ENCODE results near the gene AP3S2. TPM values are rescaled to one million over a fixed set of nuclear protein-coding genes. Genes with fewer than 3 reads are reported as not detected.

AP3S2 gene
- total RNA-seq, 1 experiment from 2014 or later, result 35.7 TPM

DNA sequence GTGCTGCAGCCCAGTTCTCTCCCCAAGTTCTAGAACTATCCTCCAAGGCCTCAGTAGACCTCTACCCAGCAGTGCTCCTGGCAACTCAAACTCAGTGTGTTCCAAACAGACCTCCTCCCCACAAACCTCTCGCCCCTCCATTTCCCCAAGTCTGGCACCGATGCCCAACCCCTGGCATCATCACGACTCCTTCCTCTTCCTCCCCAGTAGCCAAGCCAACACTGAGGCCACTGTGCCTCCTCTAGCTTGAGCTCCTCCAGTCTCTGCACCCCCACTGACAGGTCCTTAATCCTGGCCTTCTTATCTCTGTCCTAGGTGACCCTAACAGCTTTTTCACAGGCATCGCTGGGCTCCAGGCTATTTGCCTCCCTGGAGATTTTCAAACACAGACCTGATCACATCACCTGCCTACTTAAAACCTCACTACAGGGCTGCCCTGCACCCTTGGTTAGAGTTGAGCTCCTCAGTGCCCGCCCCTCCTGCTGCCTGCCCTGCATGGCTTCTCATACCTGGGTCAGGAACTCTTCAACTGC is 12.1 kb upstream of the AP3S2 start (continued):
- TF ChIP-seq, protein P1, sequence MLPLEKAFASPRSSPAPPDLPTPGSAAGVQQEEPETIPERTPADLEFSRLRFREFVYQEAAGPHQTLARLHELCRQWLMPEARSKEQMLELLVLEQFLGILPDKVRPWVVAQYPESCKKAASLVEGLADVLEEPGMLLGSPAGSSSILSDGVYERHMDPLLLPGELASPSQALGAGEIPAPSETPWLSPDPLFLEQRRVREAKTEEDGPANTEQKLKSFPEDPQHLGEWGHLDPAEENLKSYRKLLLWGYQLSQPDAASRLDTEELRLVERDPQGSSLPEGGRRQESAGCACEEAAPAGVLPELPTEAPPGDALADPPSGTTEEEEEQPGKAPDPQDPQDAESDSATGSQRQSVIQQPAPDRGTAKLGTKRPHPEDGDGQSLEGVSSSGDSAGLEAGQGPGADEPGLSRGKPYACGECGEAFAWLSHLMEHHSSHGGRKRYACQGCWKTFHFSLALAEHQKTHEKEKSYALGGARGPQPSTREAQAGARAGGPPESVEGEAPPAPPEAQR (CRISPR knock-in tag; IDR thresholded peaks at IDR 0.05), result no peak

DNA sequence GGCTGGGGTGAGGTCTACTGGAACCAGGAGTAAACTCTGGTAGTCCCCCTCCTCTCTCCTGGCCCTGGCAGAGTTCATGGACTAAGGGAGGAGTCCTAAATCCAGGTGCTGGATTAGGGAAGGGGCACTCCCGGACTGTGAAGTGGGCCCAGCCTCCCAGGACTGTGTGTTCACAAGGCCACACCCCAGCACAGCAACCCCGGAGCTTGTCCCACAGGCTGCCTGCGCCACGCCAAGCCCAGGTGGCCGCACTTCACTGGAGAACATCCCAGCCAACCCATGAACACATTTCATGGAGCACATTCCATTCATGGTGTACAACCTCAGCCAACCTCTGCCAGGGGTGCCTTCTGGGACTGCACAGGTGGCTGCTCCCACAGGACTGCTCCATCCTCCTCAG is 10.7 kb upstream of the AP3S2 start:
- ATAC-seq (no peak), DNase-seq (ENCODE audit: low spot score) (no peak)
- ChIA-PET POLR2A (no interaction called here), CTCF (interaction anchor here (1.0 kb wide), 1 partner anchor 29 kb away, joined by 3 read pairs; no protein-coding TSS in a partner anchor)
- Mint-ChIP-seq H3K27ac (no peak overlapping the region), H3K36me3 (no peaks in the 10 kb centered on the region), H3K4me1 (no peaks in the 10 kb centered on the region), H3K9me3 (no peaks in the 10 kb centered on the region), H3K4me3 (no peak overlapping the region), H3K27me3 (ENCODE audit: low read depth) (no peaks in the 10 kb centered on the region; the same call in 1 of the 2 replicates)
- TF ChIP-seq, protein P2, sequence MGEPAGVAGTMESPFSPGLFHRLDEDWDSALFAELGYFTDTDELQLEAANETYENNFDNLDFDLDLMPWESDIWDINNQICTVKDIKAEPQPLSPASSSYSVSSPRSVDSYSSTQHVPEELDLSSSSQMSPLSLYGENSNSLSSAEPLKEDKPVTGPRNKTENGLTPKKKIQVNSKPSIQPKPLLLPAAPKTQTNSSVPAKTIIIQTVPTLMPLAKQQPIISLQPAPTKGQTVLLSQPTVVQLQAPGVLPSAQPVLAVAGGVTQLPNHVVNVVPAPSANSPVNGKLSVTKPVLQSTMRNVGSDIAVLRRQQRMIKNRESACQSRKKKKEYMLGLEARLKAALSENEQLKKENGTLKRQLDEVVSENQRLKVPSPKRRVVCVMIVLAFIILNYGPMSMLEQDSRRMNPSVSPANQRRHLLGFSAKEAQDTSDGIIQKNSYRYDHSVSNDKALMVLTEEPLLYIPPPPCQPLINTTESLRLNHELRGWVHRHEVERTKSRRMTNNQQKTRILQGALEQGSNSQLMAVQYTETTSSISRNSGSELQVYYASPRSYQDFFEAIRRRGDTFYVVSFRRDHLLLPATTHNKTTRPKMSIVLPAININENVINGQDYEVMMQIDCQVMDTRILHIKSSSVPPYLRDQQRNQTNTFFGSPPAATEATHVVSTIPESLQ (CRISPR knock-in tag; IDR thresholded peaks at IDR 0.05), result no peak
- TF ChIP-seq MXD4 (CRISPR knock-in tag; IDR thresholded peaks at IDR 0.05; ENCODE audit: borderline replicate concordance) (no peak), EMX1 (CRISPR knock-in tag; IDR thresholded peaks at IDR 0.05) (no peak), NR1H2 (CRISPR knock-in tag; IDR thresholded peaks at IDR 0.05) (no peak), MYBL2 (CRISPR knock-in tag; IDR thresholded peaks at IDR 0.05) (no peak), NR3C1 (CRISPR knock-in tag; conservative IDR thresholded peaks at IDR 0.05; ENCODE audit: low read depth) (no peak), ZNF512 (CRISPR knock-in tag; IDR thresholded peaks at IDR 0.05; ENCODE audit: borderline replicate concordance) (no peak), NFE2L1 (CRISPR knock-in tag; IDR thresholded peaks at IDR 0.05) (no peak), ZNF317 (CRISPR knock-in tag; IDR thresholded peaks at IDR 0.05; ENCODE audit: borderline replicate concordance, low read depth) (no peak)
- TF ChIP-seq, protein P3, sequence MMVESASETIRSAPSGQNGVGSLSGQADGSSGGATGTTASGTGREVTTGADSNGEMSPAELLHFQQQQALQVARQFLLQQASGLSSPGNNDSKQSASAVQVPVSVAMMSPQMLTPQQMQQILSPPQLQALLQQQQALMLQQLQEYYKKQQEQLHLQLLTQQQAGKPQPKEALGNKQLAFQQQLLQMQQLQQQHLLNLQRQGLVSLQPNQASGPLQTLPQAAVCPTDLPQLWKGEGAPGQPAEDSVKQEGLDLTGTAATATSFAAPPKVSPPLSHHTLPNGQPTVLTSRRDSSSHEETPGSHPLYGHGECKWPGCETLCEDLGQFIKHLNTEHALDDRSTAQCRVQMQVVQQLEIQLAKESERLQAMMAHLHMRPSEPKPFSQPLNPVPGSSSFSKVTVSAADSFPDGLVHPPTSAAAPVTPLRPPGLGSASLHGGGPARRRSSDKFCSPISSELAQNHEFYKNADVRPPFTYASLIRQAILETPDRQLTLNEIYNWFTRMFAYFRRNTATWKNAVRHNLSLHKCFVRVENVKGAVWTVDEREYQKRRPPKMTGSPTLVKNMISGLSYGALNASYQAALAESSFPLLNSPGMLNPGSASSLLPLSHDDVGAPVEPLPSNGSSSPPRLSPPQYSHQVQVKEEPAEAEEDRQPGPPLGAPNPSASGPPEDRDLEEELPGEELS (CRISPR knock-in tag; IDR thresholded peaks at IDR 0.05), result no peak
- TF ChIP-seq, protein P4, sequence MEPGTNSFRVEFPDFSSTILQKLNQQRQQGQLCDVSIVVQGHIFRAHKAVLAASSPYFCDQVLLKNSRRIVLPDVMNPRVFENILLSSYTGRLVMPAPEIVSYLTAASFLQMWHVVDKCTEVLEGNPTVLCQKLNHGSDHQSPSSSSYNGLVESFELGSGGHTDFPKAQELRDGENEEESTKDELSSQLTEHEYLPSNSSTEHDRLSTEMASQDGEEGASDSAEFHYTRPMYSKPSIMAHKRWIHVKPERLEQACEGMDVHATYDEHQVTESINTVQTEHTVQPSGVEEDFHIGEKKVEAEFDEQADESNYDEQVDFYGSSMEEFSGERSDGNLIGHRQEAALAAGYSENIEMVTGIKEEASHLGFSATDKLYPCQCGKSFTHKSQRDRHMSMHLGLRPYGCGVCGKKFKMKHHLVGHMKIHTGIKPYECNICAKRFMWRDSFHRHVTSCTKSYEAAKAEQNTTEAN (CRISPR knock-in tag; IDR thresholded peaks at IDR 0.05), result no peak
- TF ChIP-seq, protein P5, sequence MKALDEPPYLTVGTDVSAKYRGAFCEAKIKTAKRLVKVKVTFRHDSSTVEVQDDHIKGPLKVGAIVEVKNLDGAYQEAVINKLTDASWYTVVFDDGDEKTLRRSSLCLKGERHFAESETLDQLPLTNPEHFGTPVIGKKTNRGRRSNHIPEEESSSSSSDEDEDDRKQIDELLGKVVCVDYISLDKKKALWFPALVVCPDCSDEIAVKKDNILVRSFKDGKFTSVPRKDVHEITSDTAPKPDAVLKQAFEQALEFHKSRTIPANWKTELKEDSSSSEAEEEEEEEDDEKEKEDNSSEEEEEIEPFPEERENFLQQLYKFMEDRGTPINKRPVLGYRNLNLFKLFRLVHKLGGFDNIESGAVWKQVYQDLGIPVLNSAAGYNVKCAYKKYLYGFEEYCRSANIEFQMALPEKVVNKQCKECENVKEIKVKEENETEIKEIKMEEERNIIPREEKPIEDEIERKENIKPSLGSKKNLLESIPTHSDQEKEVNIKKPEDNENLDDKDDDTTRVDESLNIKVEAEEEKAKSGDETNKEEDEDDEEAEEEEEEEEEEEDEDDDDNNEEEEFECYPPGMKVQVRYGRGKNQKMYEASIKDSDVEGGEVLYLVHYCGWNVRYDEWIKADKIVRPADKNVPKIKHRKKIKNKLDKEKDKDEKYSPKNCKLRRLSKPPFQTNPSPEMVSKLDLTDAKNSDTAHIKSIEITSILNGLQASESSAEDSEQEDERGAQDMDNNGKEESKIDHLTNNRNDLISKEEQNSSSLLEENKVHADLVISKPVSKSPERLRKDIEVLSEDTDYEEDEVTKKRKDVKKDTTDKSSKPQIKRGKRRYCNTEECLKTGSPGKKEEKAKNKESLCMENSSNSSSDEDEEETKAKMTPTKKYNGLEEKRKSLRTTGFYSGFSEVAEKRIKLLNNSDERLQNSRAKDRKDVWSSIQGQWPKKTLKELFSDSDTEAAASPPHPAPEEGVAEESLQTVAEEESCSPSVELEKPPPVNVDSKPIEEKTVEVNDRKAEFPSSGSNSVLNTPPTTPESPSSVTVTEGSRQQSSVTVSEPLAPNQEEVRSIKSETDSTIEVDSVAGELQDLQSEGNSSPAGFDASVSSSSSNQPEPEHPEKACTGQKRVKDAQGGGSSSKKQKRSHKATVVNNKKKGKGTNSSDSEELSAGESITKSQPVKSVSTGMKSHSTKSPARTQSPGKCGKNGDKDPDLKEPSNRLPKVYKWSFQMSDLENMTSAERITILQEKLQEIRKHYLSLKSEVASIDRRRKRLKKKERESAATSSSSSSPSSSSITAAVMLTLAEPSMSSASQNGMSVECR (CRISPR knock-in tag; IDR thresholded peaks at IDR 0.05; ENCODE audit: borderline replicate concordance), result no peak
